GM12878 (cell line): ENCODE results near the gene LRRC23. TPM values are rescaled to one million over a fixed set of nuclear protein-coding genes. Genes with fewer than 3 reads are reported as not detected.
A peak's percentile ranks its signal among the peaks of the same experiment; 100 is the strongest.

Source experiments
- ATAC-seq: fragments of 200-7000 bp; cut with Tn5 transposase; 3 replicates; pipeline ENCODE4 v1.9.1; 2020; ENCODE audit warnings: mild to moderate bottlenecking, moderate library complexity
- BruUV-seq: library from RNA; stranded (reverse); fragments of 400-500 nt; replicated peaks from 2 replicates; lab custom pipeline; 2021; lab: Mats Ljungman, UMichigan
- CTCF ChIA-PET: fragments of 300-600 bp; sonication (Branson Sonifier 250); formaldehyde crosslinking; extraction: SDS; loops from one replicate; lab custom pipeline; 2021; ENCODE audit warnings: inconsistent platforms; lab: Yijun Ruan, JAX
- POLR2A ChIA-PET: fragments of 350-600 bp; formaldehyde crosslinking; extraction: SDS; loops from one replicate; lab custom pipeline; 2021; ENCODE audit warnings: inconsistent platforms; lab: Charles Lee
- RAD21 ChIA-PET: fragments of 300-600 bp; sonication (Branson Sonifier 250); formaldehyde crosslinking; loops from one replicate; lab custom pipeline; 2023; ENCODE audit warnings: antibody characterized with exemption; ENCODE audit not compliant: unreplicated experiment; lab: Charles Lee
- SMC1A ChIA-PET: fragments of 300-600 bp; sonication (Branson Sonifier 250); formaldehyde crosslinking; loops from one replicate; lab custom pipeline; 2023; ENCODE audit not compliant: unreplicated experiment, uncharacterized antibody; lab: Charles Lee
- DNase-seq: peaks from one replicate; pipeline ENCODE4 v3.0.0-alpha.2; 2011; ENCODE audit warnings: low read depth, low spot score
- FAIRE-seq: peaks from 3 replicates; lab custom pipeline; 2011; peaks lifted over from hg19 to GRCh38; lab: Jason Lieb, UNC
- H2AFZ ChIP-seq: 2 replicates; pipeline ENCODE4 v1.6.0; 2011; ENCODE audit warnings: low read depth, low read length, control low read depth; ENCODE audit not compliant: control insufficient read depth
- H3K27ac ChIP-seq: 2 replicates; pipeline ENCODE4 v1.5.1; 2011; ENCODE audit warnings: control low read depth; ENCODE audit not compliant: control insufficient read depth, insufficient read depth
- H3K27me3 ChIP-seq, 2 experiments: replicated peaks in 1 of 2; 2 replicates each; pipeline versions ENCODE4 v1.6.0 to v1.6.1; 2011; ENCODE audit warnings: low read length in 1 of 2; ENCODE audit not compliant: control insufficient read depth in 2 of 2, insufficient read depth in 2 of 2
- H3K36me3 ChIP-seq, 2 experiments: 2 replicates each; pipeline ENCODE4 v1.5.1; 2011; ENCODE audit warnings: low read length in 1 of 2; ENCODE audit not compliant: control insufficient read depth in 2 of 2, insufficient read depth in 2 of 2
- H3K4me1 ChIP-seq: 2 replicates; pipeline ENCODE4 v1.6.1; 2011; ENCODE audit warnings: mild to moderate bottlenecking, low read length, moderate library complexity, mixed read lengths; ENCODE audit not compliant: control insufficient read depth, insufficient read depth
- H3K4me2 ChIP-seq: 2 replicates; pipeline ENCODE4 v1.6.0; 2011; ENCODE audit warnings: control low read depth; ENCODE audit not compliant: control insufficient read depth, insufficient read depth
- H3K4me3 ChIP-seq: fragments of 200-600 bp; sonication (generic); 2 replicates; pipeline ENCODE4 v1.5.1; 2016
- H3K79me2 ChIP-seq: 2 replicates; pipeline ENCODE4 v1.6.0; 2011; ENCODE audit warnings: low read length; ENCODE audit not compliant: control insufficient read depth, insufficient read depth
- H3K9ac ChIP-seq: 2 replicates; pipeline ENCODE4 v1.8.0; 2011; ENCODE audit warnings: low read length, control low read depth, mixed read lengths; ENCODE audit not compliant: control insufficient read depth, insufficient read depth
- H3K9me3 ChIP-seq: replicated peaks from 3 replicates; pipeline ENCODE4 v1.5.1; 2011; ENCODE audit warnings: mild to moderate bottlenecking, low read length; ENCODE audit not compliant: control insufficient read depth, insufficient read depth
- H4K20me1 ChIP-seq: 2 replicates; pipeline ENCODE4 v1.6.0; 2011; ENCODE audit not compliant: control insufficient read depth, insufficient read depth
- BRCA1 ChIP-seq: IDR thresholded peaks from 2 replicates; pipeline ENCODE4 v1.6.1; 2011; ENCODE audit warnings: low read depth, low read length, improper control_type of control experiment
- CBX5 ChIP-seq: sonication (generic); IDR thresholded peaks from 2 replicates; pipeline ENCODE4 v1.6.1; 2016; ENCODE audit warnings: low read depth, moderate library complexity, mild to moderate bottlenecking, inconsistent platforms
- ELK1 ChIP-seq: IDR thresholded peaks from 2 replicates; pipeline ENCODE4 v1.6.1; 2012; ENCODE audit warnings: low read depth, low read length, improper control_type of control experiment
- GABPA ChIP-seq: IDR thresholded peaks from 2 replicates; pipeline ENCODE4 v1.6.1; 2014; ENCODE audit warnings: antibody characterized with exemption, low read depth, mild to moderate bottlenecking, inconsistent platforms
- HDAC2 ChIP-seq: fragments of 200-600 bp; sonication (generic); IDR thresholded peaks from 2 replicates; pipeline ENCODE4 v1.6.1; 2017
- HDGF ChIP-seq: fragments of 450-650 bp; IDR thresholded peaks from 2 replicates; pipeline ENCODE4 v1.6.1; 2016; ENCODE audit warnings: antibody characterized with exemption
- KLF5 ChIP-seq: fragments of 450-650 bp; IDR thresholded peaks from 2 replicates; pipeline ENCODE4 v1.6.1; 2014; ENCODE audit warnings: mild to moderate bottlenecking; ENCODE audit not compliant: partially characterized antibody
- ZNF207 ChIP-seq: fragments of 450-650 bp; IDR thresholded peaks from 2 replicates; pipeline ENCODE4 v1.6.1; 2014; ENCODE audit warnings: antibody characterized with exemption, mild to moderate bottlenecking, borderline replicate concordance
- WGBS: methylation state at CpG from one replicate; pipeline ENCODE4 v1.1.6; 2016; ENCODE audit warnings: low lambda C conversion rate; ENCODE audit not compliant: insufficient replicate concordance, insufficient coverage; ENCODE audit errors: missing lambda C conversion rate; 5-methylcytosine and 5-hydroxymethylcytosine counted together
- in situ Hi-C: fragments of 300-500 bp; cut with MboI; formaldehyde crosslinking; loops from 9 replicates; pipeline ENCODE4 v1.14.3; 2018; ENCODE audit warnings: mixed read lengths
- intact Hi-C: fragments of 100-400 bp; cut with micrococcal nuclease; formaldehyde crosslinking; loops from one replicate; pipeline ENCODE4 v1.14.2; 2022; ENCODE audit not compliant: unreplicated experiment
- polyA plus RNA-seq, 11 experiments: library from polyadenylated mRNA; depleted of rRNA in 4 of 11; unstranded in 6 of 11; stranded (reverse) in 5 of 11; fragments of >200 nt; fragmentation: Nextera tagmentation in 4 of 11; fragmentation: Illumina TruSeq in 1 of 11; extraction: Ambion mirVana in 4 of 11; extraction: Trizol in 1 of 11; gene quantifications; 1 replicate in 1 of 11; 2 replicates in 10 of 11; pipeline versions ENCODE4 v1.2.1 to v1.2.3, GENCODE V29; 2011 to 2016; ENCODE audit warnings: inconsistent platforms in 2 of 11, missing spikeins in 2 of 11, low read depth in 1 of 11
- total RNA-seq, 4 experiments: library from RNA; depleted of rRNA in 3 of 4; stranded (reverse); fragments of >200 nt in 3 of 4; fragmentation: Illumina TruSeq in 1 of 4; extraction: Trizol in 1 of 4; gene quantifications; 2 replicates each; pipeline versions ENCODE4 v1.2.1 to v1.2.3, GENCODE V29; 2013 to 2021
- TF ChIP-seq, protein P1 (sequence below): fragments of 450-650 bp; IDR thresholded peaks from 2 replicates; pipeline ENCODE4 v1.6.1; 2018; ENCODE audit warnings: mild to moderate bottlenecking, low read depth, moderate library complexity; ENCODE audit not compliant: partially characterized antibody
- TF ChIP-seq, protein P2 (sequence below): fragments of 450-650 bp; formaldehyde crosslinking; IDR thresholded peaks from 2 replicates; pipeline ENCODE4 v1.5.0; 2022; ENCODE audit warnings: mild to moderate bottlenecking, missing genetic modification characterization
- TF ChIP-seq, protein P3 (sequence below): fragments of 150-350 bp; IDR thresholded peaks from 2 replicates; pipeline ENCODE4 v1.6.1; 2016; ENCODE audit warnings: low read depth, low read length

LRRC23 gene
- total and polyA plus RNA-seq, 10 of the 15 experiments (the other 5 are each of a cell fraction or from before 2014, with no cell fraction given), result 1.4 to 6.9 (median 3.4) TPM

DNA sequence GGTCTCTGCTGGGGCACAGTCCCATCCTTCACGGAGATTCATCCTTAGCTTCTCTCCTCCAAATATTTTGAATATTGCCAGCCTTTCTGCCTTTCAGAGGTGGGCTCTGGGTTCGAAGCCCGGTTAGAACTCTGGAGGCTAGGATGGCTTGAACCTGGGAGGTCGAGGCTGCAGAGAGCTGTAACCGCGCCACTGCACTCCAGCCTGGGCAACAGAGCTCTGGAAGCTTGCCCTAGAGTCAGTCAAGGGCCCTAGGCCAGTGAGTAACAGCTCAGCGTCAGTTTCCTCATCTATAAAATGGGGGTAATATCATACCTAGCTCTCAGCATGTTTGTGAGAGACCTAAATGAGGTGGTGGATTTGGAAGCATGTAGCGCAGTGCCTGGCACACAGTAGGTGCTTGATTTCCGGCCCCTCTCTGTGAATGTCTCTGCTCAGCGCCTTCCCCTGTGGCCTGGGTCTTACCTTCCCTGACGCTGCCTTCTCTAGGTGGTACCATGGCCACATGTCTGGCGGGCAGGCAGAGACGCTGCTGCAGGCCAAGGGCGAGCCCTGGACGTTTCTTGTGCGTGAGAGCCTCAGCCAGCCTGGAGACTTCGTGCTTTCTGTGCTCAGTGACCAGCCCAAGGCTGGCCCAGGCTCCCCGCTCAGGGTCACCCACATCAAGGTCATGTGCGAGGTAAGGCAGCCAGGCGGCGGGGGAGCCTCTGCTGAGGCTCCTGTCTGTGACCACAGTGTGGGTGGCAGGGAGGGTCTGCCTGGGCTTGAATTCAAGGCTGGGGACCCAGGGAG is 49.9 kb downstream of the LRRC23 start:
- intact Hi-C loops, result no loop called here
- peak overlapping the region; percentile 99 for H3K27ac ChIP-seq
- ATAC-seq (no peak), FAIRE-seq (no peak), DNase-seq (no peak)
- H3K36me3 ChIP-seq, result peaks cover 6 to 34% of the 10 kb centered on the region in 2 experiments
- WGBS, result 21% methylated on average over 21 of the region's 21 CpGs
- H3K9ac ChIP-seq, result peak overlapping the region; percentile 99
- H4K20me1 ChIP-seq, result no peaks in the 10 kb centered on the region
- H3K79me2 ChIP-seq, result peaks cover 97% of the 10 kb centered on the region
- peak overlapping the region; percentile 95 for H3K4me3 ChIP-seq
- BruUV-seq, result TSS peak; percentile 36
- H3K9me3 ChIP-seq, result no peaks in the 10 kb centered on the region
- RAD21 ChIA-PET, result interaction anchor here (1.9 to 13.5 kb wide), 3 partner anchors 8 to 154 kb away, joined by 6 to 426 read pairs (median 12); partner anchors contain the start of genes C12orf57, C1RL and RNU7-1
- POLR2A ChIA-PET, result interaction anchor here (0.7 to 13.5 kb wide), 2 partner anchors 10 to 72 kb away, joined by 3 to 524 read pairs; partner anchors contain the start of genes C12orf57, PTPN6 and RNU7-1
- SMC1A ChIA-PET, result interaction anchor here (1.1 to 13.2 kb wide), 2 partner anchors 7 to 10 kb away, joined by 3 to 395 read pairs; partner anchors contain the start of genes C12orf57, PTPN6 and RNU7-1
- peaks cover 74% of the 10 kb centered on the region for H3K4me1 ChIP-seq
- H3K4me2 ChIP-seq, result peak overlapping the region; percentile 99
- CTCF ChIA-PET, result interaction anchor here (1.0 to 13.2 kb wide), 4 partner anchors 7 to 158 kb away, joined by 4 to 645 read pairs (median 4); partner anchors contain the start of genes C12orf57, PTPN6 and RNU7-1
- H3K27me3 ChIP-seq, result no peaks in the 10 kb centered on the region
- no peak overlapping the region for H2AFZ ChIP-seq
- in situ Hi-C loops, result loop anchor here (25.0 kb wide), 1 partner anchor 1683 kb away; no protein-coding TSS in a partner anchor
- TF ChIP-seq ZNF207, result no peak
- TF ChIP-seq, protein P1, sequence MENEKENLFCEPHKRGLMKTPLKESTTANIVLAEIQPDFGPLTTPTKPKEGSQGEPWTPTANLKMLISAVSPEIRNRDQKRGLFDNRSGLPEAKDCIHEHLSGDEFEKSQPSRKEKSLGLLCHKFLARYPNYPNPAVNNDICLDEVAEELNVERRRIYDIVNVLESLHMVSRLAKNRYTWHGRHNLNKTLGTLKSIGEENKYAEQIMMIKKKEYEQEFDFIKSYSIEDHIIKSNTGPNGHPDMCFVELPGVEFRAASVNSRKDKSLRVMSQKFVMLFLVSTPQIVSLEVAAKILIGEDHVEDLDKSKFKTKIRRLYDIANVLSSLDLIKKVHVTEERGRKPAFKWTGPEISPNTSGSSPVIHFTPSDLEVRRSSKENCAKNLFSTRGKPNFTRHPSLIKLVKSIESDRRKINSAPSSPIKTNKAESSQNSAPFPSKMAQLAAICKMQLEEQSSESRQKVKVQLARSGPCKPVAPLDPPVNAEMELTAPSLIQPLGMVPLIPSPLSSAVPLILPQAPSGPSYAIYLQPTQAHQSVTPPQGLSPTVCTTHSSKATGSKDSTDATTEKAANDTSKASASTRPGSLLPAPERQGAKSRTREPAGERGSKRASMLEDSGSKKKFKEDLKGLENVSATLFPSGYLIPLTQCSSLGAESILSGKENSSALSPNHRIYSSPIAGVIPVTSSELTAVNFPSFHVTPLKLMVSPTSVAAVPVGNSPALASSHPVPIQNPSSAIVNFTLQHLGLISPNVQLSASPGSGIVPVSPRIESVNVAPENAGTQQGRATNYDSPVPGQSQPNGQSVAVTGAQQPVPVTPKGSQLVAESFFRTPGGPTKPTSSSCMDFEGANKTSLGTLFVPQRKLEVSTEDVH, result no peak
- TF ChIP-seq KLF5, result no peak
- TF ChIP-seq HDGF, result no peak
- TF ChIP-seq GABPA, result no peak
- TF ChIP-seq, protein P2, sequence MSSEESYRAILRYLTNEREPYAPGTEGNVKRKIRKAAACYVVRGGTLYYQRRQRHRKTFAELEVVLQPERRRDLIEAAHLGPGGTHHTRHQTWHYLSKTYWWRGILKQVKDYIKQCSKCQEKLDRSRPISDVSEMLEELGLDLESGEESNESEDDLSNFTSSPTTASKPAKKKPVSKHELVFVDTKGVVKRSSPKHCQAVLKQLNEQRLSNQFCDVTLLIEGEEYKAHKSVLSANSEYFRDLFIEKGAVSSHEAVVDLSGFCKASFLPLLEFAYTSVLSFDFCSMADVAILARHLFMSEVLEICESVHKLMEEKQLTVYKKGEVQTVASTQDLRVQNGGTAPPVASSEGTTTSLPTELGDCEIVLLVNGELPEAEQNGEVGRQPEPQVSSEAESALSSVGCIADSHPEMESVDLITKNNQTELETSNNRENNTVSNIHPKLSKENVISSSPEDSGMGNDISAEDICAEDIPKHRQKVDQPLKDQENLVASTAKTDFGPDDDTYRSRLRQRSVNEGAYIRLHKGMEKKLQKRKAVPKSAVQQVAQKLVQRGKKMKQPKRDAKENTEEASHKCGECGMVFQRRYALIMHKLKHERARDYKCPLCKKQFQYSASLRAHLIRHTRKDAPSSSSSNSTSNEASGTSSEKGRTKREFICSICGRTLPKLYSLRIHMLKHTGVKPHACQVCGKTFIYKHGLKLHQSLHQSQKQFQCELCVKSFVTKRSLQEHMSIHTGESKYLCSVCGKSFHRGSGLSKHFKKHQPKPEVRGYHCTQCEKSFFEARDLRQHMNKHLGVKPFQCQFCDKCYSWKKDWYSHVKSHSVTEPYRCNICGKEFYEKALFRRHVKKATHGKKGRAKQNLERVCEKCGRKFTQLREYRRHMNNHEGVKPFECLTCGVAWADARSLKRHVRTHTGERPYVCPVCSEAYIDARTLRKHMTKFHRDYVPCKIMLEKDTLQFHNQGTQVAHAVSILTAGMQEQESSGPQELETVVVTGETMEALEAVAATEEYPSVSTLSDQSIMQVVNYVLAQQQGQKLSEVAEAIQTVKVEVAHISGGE (CRISPR knock-in tag), result 0 out of 2 replicates have a peak, but pooled peaks have one; percentile 22
- TF ChIP-seq, protein P3, sequence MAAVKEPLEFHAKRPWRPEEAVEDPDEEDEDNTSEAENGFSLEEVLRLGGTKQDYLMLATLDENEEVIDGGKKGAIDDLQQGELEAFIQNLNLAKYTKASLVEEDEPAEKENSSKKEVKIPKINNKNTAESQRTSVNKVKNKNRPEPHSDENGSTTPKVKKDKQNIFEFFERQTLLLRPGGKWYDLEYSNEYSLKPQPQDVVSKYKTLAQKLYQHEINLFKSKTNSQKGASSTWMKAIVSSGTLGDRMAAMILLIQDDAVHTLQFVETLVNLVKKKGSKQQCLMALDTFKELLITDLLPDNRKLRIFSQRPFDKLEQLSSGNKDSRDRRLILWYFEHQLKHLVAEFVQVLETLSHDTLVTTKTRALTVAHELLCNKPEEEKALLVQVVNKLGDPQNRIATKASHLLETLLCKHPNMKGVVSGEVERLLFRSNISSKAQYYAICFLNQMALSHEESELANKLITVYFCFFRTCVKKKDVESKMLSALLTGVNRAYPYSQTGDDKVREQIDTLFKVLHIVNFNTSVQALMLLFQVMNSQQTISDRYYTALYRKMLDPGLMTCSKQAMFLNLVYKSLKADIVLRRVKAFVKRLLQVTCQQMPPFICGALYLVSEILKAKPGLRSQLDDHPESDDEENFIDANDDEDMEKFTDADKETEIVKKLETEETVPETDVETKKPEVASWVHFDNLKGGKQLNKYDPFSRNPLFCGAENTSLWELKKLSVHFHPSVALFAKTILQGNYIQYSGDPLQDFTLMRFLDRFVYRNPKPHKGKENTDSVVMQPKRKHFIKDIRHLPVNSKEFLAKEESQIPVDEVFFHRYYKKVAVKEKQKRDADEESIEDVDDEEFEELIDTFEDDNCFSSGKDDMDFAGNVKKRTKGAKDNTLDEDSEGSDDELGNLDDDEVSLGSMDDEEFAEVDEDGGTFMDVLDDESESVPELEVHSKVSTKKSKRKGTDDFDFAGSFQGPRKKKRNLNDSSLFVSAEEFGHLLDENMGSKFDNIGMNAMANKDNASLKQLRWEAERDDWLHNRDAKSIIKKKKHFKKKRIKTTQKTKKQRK, result no peak
- no peak for TF ChIP-seq CBX5
- no peak for TF ChIP-seq ELK1
- TF ChIP-seq BRCA1, result no peak
- TF ChIP-seq HDAC2, result no peak
